Measurements from ENCODE around the gene FBXL7.

Gene FBXL7

GRCh38 chr5:15927710-15928380 is 427.9 kb downstream of the FBXL7 start:
- DNase-seq (ENCODE audit: low read depth, low spot score) = no peak
- CTCF ChIA-PET = no interaction called here
- no peak overlapping the region for H3K4me3 ChIP-seq (ENCODE audit: low read depth, low read length)
- POLR2A ChIA-PET = no interaction called here
- no peak for TF ChIP-seq CTCF (IDR thresholded peaks at IDR 0.05; ENCODE audit: insufficient read depth, low read length, missing control alignments)

GRCh38 chr5:15929611-15930263 is 429.8 kb downstream of the FBXL7 start:
- DNase-seq (ENCODE audit: low read depth, low spot score) = peak; percentile 65
- ChIA-PET POLR2A (no interaction called here), CTCF (no interaction called here)
- TF ChIP-seq CTCF (IDR thresholded peaks at IDR 0.05; ENCODE audit: insufficient read depth, low read length, missing control alignments) = no peak
- no peak overlapping the region for H3K4me3 ChIP-seq (ENCODE audit: low read depth, low read length)

GRCh38 chr5:15932066-15932465 is 432.1 kb downstream of the FBXL7 start:
- no peak for TF ChIP-seq CTCF (IDR thresholded peaks at IDR 0.05; ENCODE audit: insufficient read depth, low read length, missing control alignments)
- DNase-seq (ENCODE audit: low read depth, low spot score) = no peak
- CTCF ChIA-PET = no interaction called here
- no peak overlapping the region for H3K4me3 ChIP-seq (ENCODE audit: low read depth, low read length)
- POLR2A ChIA-PET = no interaction called here

GRCh38 chr5:15933259-15934207 is 433.6 kb downstream of the FBXL7 start:
- ChIA-PET CTCF (no interaction called here), POLR2A (no interaction called here)
- DNase-seq (ENCODE audit: low read depth, low spot score) = no peak
- no peak for TF ChIP-seq CTCF (IDR thresholded peaks at IDR 0.05; ENCODE audit: insufficient read depth, low read length, missing control alignments)
- H3K4me3 ChIP-seq (ENCODE audit: low read depth, low read length) = no peak overlapping the region

- H3K4me3 ChIP-seq (ENCODE audit: low read depth, low read length) = no peak overlapping the region
- TF ChIP-seq CTCF (IDR thresholded peaks at IDR 0.05; ENCODE audit: insufficient read depth, low read length, missing control alignments) = no peak
- no peak for DNase-seq (ENCODE audit: low read depth, low spot score)
- ChIA-PET CTCF (no interaction called here), POLR2A (no interaction called here)
These were observed 436.7 kb downstream of the FBXL7 start for GRCh38 chr5:15936505-15937245.
